Measurements from ENCODE around the gene SEC14L5.

DNA sequence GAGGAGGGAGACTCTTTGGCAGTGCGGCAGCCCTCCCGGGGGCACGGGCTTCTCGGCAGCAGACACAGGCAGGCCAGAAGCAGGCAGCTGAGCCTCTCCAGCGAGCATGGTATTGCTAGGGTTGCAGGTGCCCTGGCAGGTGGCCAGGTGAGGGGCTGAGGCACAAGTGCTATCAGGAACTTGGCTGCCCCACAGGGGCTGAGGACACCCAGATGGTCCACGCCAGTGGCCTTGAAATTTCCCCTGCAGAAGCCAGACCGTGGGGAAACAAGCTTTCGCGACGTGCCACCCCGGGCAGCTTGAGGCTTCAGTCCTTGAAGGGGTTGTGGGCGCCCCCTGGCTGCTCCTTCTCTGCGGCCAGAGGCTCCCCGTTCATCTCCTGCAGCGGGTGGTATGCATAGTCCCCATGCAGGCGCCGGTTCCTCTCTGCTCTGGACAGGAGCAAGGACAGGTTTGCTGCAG lies 67.1 kb downstream of the SEC14L5 start:
- TF ChIP-seq, protein P1, sequence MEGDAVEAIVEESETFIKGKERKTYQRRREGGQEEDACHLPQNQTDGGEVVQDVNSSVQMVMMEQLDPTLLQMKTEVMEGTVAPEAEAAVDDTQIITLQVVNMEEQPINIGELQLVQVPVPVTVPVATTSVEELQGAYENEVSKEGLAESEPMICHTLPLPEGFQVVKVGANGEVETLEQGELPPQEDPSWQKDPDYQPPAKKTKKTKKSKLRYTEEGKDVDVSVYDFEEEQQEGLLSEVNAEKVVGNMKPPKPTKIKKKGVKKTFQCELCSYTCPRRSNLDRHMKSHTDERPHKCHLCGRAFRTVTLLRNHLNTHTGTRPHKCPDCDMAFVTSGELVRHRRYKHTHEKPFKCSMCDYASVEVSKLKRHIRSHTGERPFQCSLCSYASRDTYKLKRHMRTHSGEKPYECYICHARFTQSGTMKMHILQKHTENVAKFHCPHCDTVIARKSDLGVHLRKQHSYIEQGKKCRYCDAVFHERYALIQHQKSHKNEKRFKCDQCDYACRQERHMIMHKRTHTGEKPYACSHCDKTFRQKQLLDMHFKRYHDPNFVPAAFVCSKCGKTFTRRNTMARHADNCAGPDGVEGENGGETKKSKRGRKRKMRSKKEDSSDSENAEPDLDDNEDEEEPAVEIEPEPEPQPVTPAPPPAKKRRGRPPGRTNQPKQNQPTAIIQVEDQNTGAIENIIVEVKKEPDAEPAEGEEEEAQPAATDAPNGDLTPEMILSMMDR (IDR thresholded peaks at IDR 0.05; ENCODE audit: low read depth, low read length), result peak; percentile 51
- TF ChIP-seq EZH2phosphoT487 (IDR thresholded peaks at IDR 0.05; ENCODE audit: low read depth), result no peak

All from OCI-LY3 (cell line).